ENCODE results near the gene TRMT2A. TPM values are rescaled to one million over a fixed set of nuclear protein-coding genes. Genes with fewer than 3 reads are reported as not detected.

The TRMT2A gene
- total RNA-seq, 1 experiment from 2014 or later, result 17.9 TPM

DNA sequence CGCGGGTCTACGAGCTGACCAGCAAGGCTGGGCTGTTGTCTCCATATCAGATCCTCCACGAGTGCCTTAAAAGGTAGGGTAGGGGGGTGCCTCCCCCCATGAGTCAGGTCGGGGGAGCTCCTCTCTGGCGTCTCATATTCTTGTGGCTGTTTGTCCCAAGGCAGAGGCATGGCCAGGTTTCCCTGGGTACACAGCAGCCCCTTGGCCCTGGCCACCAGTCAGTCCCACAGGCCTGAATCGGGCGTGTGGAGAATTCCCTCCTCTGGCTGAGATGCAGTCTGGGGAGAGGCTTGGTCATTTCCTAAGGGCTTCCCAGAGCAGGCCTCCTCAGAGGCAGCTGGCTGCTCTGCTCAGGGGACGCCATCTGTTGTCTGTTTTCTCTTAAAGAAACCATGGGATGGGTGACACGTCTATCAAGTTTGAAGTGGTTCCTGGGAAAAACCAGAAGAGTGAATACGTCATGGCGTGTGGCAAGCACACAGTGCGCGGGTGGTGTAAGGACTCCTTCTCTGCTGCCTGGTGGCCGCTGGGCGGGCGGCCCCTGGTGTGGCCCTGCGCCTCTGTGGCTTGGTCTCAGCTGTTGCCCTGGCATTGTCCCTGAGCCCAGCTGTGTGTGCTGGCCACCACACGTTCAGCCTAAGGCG lies 10.7 kb downstream of the TRMT2A start:
- no peak for DNase-seq (ENCODE audit: low read depth)

DNA sequence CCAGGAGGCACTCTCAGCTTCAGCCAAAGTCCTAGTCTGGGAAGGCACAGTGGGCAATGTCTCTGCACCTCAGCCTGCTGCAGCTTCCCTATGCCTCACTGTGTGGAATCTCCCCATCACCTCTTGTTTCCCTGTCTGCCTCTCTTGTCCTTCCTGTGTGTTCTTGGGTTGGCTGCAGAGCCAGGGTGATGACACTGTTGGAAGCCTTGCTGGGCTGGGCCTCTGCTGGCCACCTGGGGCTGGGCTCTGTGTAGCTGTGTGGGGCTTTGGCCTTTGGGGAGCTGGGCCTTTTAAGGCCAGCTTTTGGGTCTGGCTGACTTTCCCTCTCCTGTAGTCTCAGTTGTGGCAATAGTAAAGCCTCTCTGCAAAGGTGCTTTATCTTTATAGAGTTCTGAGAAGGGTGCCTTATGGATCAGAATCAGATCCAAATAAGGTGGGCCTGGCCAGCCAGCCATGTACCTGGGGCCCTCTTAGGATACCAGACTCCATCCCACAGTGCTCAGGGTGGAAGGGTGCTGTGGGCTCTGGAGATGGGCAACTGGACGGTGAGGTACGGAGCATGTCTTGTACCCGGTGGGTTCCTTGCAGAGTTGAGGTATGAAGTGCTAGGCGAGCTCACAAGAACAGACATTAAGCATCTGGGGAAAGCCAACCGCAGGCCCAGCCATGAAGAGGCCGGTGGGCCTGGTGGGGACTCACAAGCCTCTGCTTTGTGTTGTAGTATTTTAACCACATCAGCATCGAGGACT lies 11.4 kb downstream of the TRMT2A start:
- no peak for DNase-seq (ENCODE audit: low read depth)

DNA sequence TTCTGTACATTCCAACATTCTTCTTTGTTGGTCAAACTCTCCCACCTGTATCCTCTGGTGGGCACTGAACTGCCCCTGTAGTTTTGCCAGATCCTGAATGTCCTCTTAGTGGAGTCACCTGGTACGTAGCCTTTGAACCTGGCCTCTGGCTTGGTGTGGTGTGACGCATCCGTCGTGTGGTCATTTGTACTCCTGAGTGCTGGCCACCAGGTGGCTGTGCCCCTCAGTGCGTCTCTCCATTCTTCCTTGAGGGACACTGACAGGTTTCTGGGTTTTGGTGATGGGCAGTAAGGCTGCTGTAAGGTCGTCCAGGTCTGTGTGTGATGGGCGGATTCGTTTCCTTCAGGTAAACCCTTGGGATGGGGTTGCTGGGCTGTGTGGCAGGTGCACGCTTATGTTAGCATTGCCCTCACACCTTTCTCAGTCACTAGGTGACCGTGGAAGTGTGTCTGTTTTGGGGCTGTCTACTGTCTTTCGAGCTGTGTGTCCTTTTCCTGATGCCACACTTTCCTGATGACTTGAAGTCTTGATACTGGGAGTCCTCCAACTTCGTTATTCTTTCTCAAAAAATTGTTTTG lies 14.7 kb downstream of the TRMT2A start:
- DNase-seq (ENCODE audit: low read depth), result no peak

DNA sequence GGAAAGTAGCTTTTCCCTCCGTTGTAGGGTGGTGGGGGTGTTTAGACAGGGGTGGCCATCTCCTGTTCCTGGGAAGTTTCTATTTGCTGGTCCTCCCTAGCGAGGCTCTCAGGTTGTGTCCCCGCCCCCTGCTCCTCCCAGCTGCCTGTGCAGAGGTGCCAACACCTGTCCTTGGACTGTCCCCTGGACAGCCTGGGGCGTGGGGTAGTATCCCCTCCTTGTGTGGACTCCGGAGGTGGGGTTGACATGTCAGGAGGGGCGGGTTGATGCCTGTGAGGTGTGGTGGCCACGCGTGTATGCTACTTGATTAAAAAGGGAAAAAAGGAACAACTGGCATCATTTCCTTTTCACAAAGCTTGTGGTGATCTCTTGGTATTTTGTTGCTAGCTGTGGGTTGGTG lies 15.4 kb downstream of the TRMT2A start:
- no peak for DNase-seq (ENCODE audit: low read depth)

DNA sequence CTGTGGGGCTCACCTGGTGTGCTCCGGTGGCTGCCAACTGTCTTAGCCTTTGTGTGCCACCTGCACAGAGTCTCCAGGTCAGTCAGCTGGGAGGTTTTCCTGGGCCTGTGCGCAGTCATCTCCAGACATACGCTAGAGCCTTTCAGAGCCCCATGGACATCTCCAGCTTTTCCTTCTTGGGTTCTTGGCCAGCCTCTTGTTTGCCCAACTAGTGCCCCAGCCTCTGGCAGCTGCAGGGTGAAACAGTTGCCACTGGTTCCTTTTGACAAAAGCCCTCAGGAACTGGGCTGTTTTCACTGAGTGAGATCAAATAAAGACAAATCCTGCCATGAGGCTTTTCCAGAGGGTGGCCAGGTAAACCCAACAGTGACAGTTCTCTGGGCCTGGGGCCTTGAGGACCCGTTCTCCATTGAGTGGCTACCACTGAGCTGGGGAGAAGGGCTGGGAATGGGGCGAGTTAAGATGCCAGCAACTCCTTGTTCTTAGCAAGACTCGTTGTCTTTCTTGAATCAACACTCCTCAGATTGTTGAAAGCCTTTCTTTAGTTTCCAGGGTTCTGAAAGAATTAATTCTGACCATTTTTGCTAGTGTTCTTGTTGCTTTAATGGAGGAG lies 17.8 kb downstream of the TRMT2A start:
- no peak for DNase-seq (ENCODE audit: low read depth)

DNA sequence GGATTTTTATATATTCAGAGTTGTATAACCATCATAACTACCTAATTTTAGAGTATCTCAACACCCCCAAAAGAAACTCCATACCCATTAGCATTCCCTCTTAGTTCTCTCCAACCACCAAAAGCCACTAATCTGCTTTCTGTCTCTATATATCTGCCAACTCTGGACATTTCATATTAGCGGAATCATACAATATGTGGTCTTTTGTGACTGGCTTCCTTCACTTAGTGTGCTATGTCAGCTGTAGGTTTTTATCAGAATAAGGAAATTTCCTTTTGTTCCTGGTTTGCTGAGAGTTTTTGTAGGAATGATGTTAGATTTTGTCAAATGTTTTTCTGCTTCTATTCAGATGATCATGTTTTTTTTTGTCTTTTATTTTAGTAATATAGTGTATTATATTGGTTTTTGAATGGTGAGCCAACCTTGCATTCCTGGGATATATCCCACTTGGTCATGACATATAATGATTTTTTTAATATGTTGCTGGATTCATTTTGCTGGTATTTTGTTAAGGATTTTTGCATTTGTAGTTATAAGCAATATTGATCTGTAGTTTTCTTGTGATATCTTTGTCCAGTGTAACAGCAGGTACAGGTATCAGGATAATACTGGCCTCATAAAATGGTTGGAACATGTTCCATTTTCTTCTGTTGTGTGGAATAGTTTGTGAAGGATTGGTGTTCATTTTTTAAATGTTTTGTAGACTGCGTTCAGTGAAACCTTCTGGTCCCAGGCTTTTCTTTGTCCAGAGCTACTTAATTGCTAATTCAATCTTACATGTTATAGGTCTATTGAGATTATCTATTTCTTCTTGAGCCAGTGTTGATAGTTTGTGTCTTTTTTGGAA lies 20.2 kb downstream of the TRMT2A start:
- DNase-seq (ENCODE audit: low read depth), result no peak

DNA sequence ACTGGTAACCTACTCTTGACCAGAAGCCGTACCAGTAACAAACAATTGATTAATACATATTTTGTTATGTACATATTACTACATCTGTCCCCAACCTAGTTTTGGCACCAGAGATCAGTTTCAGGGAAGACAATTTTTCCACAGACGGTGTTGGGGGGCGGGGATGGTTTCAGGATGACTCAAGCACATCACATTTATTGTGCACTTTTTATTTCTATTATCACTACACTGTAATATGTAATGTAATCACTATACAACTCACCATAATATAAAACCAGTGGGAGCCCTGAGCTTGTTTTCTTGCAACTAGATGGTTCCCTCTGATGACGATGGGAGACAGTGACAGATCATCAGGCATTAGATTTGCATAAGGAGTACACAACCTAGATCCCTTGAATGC lies 21.5 kb downstream of the TRMT2A start:
- DNase-seq (ENCODE audit: low read depth), result no peak

DNA sequence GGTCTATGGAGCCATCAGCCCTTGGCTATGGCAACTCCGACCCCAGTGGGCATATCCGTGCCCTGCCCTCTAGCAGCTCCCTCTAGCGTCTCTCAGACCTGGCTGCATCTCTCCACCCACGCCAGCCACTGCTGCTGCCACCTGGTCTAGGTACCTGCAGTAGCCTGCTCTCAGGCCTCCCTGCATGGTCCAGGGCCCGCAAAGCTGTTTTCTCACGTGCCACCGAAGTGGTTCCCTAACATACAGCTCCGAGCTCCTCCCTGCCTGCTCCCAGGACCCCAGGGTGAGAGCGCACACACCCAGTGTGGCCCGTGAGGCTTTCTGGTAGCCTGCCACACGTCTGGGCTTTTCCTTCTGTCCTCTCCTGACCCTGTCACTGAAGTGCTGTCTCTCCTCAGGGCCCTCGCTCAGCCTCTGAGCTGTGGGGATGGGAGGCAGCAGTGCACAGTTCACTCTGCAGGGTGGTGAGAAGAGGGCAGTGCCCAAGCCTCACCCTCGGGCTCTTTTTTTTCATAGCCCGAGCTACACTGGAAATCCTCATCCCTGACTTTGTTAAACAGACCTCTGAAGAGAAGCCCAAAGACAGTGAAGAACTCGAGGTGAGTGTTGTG lies 22.7 kb downstream of the TRMT2A start:
- DNase-seq (ENCODE audit: low read depth), result no peak

DNA sequence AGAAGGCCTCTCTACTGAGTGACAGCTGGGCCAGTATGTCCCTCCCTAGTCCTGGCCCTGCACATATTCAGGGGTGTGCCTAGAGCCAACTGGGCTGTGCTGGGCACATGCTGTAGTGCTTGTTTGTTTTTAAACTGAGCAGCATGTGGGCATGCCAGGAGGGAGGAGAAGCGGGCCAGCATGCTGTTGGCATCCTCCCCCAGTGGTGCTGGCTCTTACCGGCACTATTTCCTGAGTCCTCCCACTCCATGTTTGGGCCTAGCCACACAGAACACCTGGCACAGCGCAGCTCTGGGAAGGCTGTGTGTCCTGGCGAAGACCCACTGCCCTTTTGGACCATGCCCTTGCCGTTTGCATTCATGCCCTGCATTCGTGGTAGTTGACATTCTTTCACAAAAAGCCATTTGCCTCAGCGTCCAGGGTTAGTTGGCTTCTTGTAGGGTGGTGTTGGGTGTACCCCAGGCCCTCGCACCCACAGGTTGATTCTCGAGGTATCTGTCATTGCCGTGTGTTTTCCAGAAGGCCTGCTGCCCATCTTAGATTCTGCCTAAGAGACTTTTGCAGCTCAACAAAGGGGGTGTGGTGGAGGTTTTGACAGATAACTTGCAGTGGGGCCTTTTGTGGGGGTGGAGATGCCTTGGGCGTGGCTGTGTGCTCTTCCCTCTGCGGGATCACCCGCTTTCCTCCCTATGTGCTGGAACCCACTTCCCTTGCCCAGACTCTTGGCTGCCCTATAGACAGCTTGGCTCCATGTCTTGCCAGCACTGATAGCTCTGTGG lies 23.4 kb downstream of the TRMT2A start:
- no peak for DNase-seq (ENCODE audit: low read depth)

DNA sequence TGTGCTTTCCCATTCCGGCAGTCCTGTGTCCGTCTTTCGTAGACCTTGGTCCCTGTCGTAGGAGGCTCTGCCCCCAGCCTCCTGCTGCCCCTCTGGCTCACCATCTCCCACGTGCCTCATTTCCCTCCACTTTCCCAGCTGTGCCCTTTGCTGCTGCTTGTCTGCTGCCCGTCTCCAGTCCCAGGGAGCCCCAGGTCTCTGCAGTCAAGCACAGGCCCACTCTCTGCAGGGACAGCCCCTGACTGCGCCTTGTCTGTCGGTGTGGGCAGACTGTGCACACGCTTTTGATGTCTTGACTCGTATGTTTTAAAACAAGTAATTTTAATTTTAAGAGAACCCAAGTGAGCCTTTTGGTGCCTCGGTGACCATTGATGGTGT lies 24.6 kb downstream of the TRMT2A start:
- no peak for DNase-seq (ENCODE audit: low read depth)

DNA sequence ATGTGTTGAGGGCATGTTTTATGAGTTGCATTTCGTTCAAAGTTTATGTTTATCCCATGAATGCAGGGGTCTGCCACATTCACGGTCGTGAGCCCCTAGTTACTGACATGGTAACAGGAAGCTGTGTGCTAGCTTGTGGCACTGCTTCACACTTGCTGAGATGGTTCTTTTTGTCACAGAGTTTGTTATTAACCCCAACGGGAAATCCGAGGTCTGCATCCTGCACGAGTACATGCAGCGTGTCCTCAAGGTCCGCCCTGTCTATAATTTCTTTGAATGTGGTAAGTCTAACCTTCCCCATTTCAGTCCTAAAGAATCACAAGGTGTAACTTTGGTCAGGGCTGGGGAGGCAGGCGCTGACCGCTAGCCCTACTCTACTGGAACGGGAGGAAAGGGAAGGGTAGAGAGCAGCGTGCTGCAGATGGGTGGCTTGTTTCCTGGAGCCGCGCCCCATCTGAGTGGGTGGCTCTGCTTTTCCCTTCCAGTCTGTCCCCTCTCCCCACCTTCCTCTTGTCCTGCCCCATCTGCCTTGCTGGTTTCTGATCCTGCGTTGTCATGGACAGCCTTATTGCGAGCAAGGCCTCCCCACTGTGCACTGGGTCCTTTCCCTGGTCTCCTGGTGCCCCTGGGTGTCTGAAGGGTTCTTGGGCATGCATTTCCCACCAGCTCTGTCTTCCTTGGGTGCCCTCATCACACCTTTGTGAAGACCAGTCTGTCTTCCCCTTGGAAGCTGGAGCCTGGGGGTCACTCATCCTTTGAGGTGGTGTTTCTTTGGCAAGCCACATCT lies 25.1 kb downstream of the TRMT2A start:
- DNase-seq (ENCODE audit: low read depth), result no peak

DNA sequence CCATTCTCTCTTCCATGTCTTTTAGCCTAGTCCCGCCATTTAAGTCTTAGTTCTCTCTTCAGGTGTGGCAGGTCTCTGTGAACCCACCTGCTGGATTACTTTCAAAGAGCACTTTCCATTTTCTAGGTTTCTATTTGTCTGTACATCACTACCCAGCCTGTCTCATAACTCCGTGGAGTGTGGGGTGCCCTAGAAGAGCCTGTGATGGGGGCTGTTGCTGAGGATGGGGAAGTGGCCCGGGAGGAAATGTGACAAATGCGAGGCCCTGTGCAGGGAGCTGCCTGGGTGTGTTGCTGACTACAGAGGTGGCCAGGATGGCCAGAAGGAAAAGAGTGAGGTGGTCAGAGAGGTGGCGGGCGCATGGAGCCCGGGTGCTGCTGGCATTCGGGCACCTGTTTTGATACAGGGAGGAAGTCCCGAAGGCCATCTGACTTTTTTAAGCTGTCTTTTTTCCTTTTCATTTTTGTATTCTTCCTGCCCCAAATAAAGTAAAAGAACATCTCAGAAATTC lies 26.2 kb downstream of the TRMT2A start:
- no peak for DNase-seq (ENCODE audit: low read depth)

DNA sequence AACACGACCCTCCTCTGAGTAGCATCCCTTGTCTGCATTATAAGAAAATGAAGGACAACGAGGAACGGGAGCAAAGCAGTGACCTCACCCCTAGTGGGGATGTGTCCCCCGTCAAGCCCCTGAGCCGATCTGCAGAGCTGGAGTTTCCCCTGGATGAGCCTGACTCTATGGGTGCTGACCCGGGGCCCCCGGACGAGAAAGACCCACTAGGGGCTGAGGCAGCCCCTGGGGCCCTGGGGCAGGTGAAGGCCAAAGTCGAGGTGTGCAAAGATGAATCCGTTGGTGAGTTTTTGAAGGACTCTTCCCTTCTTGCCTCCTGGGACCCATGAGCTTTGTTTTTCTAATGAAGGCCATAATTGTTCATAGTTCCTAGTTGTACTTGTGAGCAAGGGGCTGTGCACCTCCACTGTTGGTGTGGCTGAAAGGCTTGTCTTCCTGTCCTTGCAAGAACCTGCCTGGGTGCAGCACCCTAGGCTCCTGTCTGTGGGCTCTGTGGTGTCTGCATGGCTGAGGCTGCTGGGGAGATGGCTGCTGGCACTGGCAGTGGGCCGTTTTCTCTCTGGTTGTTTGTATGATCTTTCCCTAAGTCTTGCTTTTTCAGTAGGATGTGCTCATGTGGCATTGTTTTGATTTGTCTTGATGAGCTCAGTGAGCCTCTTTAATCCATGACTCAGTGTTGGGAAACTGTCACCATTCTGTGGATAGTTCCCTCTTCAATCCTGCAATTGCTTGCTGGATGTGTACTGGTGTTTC lies 26.9 kb downstream of the TRMT2A start:
- DNase-seq (ENCODE audit: low read depth), result no peak

DNA sequence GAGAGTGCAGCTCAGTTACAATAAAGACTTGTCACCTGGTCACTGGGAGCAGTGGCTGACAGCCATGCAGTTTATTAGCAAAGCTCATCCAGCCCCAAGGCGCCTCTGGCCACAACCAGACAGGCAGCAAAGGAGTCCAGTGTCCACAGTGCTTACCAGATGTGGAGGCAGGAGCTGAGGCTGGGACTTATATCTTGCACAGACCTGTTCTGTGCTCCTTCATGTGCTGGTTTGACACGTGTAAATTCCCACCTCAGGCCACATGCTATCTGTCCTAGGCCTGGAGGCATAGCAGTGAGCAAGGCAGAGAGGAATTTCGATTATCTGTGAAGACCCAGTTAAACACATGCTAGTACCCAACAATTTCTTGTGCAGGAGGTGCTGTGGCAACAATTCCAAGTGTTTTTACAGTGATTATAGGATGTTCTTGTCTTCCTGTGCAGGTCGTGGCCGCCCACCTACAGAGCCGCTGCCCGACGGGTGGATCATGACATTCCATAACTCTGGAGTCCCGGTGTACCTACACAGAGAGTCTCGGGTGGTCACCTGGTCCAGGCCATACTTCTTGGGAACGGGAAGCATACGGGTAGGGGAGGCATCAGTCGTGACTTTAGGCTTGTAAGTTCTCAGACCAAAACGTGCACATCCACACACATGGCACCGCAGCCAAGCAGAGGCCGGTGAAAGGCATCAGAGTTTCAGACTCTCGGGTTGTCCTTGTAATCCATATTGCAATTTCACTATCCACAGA lies 27.6 kb downstream of the TRMT2A start:
- DNase-seq (ENCODE audit: low read depth), result no peak

DNA sequence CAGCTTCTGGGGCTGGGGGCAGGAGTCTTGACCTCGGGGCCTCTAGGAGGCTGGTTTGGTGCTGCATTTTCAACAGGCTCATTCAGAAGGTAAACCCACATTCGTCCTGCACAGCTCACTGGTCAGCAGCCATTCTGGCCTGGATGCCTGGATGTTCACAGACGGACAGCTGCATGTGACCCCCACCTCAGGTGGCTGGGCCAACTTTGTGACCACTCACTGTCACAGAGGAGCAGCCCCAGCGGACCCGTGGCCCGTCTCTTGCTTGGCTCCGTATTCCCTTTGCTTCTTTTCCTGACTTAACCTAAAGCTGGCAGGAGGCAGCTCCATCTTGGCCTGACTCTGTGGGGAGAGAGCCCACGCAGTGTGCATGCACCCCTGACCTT lies 28.8 kb downstream of the TRMT2A start:
- no peak for DNase-seq (ENCODE audit: low read depth)

DNA sequence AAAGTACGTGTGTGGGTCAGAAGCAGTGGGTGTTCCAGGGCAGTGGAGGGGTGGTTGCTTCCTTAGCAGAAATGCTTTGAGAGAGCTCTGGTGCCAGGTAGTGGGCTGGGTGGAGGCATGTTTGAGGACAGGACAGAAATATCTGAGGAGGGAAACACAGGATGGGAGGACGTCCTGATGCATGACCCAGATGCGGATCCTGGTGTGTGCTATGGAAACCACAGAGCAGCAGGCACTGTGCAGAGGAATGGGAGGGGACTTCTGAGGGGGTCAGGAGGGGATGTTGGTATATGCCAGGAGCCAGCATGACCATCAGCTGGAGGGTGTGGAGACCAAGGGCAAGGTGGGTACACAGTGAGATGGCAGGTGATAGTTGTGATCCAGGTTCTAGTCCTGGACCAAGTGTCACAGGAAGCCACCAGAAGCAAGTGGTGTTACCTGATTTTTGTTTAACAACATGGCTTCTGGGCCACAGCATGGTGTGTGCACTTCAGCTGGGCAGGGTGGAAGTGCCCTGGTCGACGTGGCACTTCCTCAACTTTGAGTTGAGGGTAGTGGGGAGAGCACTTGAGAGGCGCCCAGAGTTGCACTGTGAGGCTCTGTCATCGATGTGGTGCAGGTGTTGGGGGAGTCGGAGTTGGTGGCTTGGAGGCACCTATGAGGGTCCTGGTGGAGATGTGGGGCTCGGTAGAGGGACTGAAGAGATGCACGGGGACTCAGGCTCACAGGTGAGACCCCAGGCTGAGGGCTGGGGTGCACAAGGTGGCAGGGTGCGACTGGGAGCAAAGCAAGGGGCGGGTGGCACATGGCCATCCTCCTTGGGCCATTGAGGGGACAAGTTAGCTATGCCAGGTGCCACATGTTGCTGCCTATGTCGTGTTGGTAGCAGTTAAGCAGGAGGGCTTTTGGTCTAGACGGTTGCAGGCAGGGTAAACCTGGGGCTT lies 29.4 kb downstream of the TRMT2A start:
- DNase-seq (ENCODE audit: low read depth), result no peak

DNA sequence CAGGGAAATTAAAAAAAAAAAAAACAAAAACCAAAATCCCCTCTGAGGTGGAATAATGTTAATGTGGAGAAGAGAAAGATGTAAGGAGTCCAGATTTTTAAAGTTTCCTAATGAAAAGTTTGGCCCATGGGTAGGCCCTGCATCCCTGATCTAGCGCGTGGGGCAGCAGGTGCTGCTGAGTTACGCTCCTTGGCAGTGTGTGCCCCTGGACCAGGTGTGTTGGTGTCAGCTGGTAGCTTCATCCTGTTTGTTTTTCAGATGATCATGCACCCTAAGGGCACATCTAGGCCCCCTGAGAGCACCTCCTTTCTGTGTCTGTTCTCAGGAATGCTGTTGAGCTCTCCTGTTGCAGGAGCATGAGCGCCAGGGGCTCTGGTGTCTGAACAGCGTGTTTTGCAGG lies 30.3 kb downstream of the TRMT2A start:
- DNase-seq (ENCODE audit: low read depth), result no peak
